Suprapubic skin (tissue), 4 donors: ENCODE measurements around the gene CCDC178.

Experiments
- CTCF ChIP-seq, 2 donors: fragments of 200-600 bp in 1 of 2; fragments of 450-650 bp in 1 of 2; sonication (generic) in 1 of 2; IDR thresholded peaks; one replicate each; pipeline ENCODE4 v1.5.1; 2016 to 2019; ENCODE audit warnings: antibody characterized with exemption in 2 of 2, mild to moderate bottlenecking in 1 of 2, moderate library complexity in 1 of 2
- EP300 ChIP-seq: sonication (generic); formaldehyde crosslinking; IDR thresholded peaks from one replicate; pipeline ENCODE4 v1.6.1; 2017; ENCODE audit warnings: antibody characterized with exemption
- POLR2A ChIP-seq, 2 donors: fragments of 450-650 bp; IDR thresholded peaks; one replicate each; pipeline ENCODE4 v1.6.1; 2017; ENCODE audit warnings: antibody characterized with exemption in 2 of 2, mild to moderate bottlenecking in 2 of 2, moderate library complexity in 2 of 2
- POLR2AphosphoS5 ChIP-seq, 3 donors: sonication (generic); formaldehyde crosslinking; IDR thresholded peaks; one replicate each; pipeline ENCODE4 v1.6.1; 2017; ENCODE audit warnings: antibody characterized with exemption in 3 of 3

GRCh38 chr18:33372442-33372841 is 68.1 kb downstream of the CCDC178 start:
- TF ChIP-seq CTCF (IDR thresholded peaks at IDR 0.05) (no peak), POLR2A (IDR thresholded peaks at IDR 0.05) (no peak), POLR2AphosphoS5 (IDR thresholded peaks at IDR 0.05) (no peak), EP300 (no peak)
